Stimulated activated naive CD8-positive, alpha-beta T cell treated with anti-CD3 and anti-CD28 coated beads, Interleukin-15, Interleukin-2, amounts not matched to agents 100 ng/mL and 50 ng/mL, for 24 hours (primary cell): Measurements from ENCODE around the gene GGNBP2.
A peak's percentile ranks its signal among the peaks of the same experiment; 100 is the strongest.

Experiments
- H3K27ac Mint-ChIP-seq: one replicate; pipeline ENCODE4 v1.8.0; 2021; ENCODE audit warnings: mild to moderate bottlenecking, mixed read lengths
- H3K27me3 Mint-ChIP-seq: one replicate; pipeline ENCODE4 v1.8.0; 2021; ENCODE audit warnings: mixed read lengths
- H3K36me3 Mint-ChIP-seq: one replicate; pipeline ENCODE4 v1.8.0; 2021; ENCODE audit warnings: low read depth, mixed read lengths
- H3K4me1 Mint-ChIP-seq: one replicate; pipeline ENCODE4 v1.8.0; 2021; ENCODE audit warnings: low read depth, mixed read lengths
- H3K4me3 Mint-ChIP-seq: one replicate; pipeline ENCODE4 v1.8.0; 2021; ENCODE audit warnings: mild to moderate bottlenecking, mixed read lengths
- H3K9me3 Mint-ChIP-seq: one replicate; pipeline ENCODE4 v1.8.0; 2021; ENCODE audit warnings: mixed read lengths

Gene GGNBP2

GRCh38 chr17:36544307-36545076, at the start of gene GGNBP2:
Gene GGNBP2 (plus strand): TSS chr17:36544919. CDS start chr17:36545725, 806 bp downstream.
- Mint-ChIP-seq H3K27ac (peak within 1 kb of the TSS; percentile 98), H3K27me3 (no peaks in the 10 kb centered on the region), H3K4me3 (peak within 1 kb of the TSS; percentile 96), H3K4me1 (peaks cover 39% of the 10 kb centered on the region), H3K9me3 (no peaks in the 10 kb centered on the region), H3K36me3 (peaks cover 32% of the 10 kb centered on the region)

GRCh38 chr17:36495076-36495578, 49.6 kb upstream of the GGNBP2 start:
- Mint-ChIP-seq H3K27me3 (no peaks in the 10 kb centered on the region), H3K4me1 (peaks cover 20% of the 10 kb centered on the region), H3K36me3 (peaks cover 68% of the 10 kb centered on the region), H3K9me3 (no peaks in the 10 kb centered on the region), H3K4me3 (no peak overlapping the region), H3K27ac (peak overlapping the region; percentile 49)

- Mint-ChIP-seq H3K9me3 (no peaks in the 10 kb centered on the region), H3K4me1 (peaks cover 14% of the 10 kb centered on the region), H3K4me3 (no peak overlapping the region), H3K36me3 (peaks cover 62% of the 10 kb centered on the region), H3K27ac (no peak overlapping the region), H3K27me3 (no peaks in the 10 kb centered on the region)
Measured at GRCh38 chr17:36496018-36496789, 48.5 kb upstream of the GGNBP2 start.

GRCh38 chr17:36498155-36498554, 46.6 kb upstream of the GGNBP2 start:
- H3K4me3 Mint-ChIP-seq, result no peak overlapping the region
- H3K36me3 Mint-ChIP-seq, result peaks cover 60% of the 10 kb centered on the region
- H3K9me3 Mint-ChIP-seq, result no peaks in the 10 kb centered on the region
- H3K4me1 Mint-ChIP-seq, result no peaks in the 10 kb centered on the region
- H3K27ac Mint-ChIP-seq, result no peak overlapping the region
- no peaks in the 10 kb centered on the region for H3K27me3 Mint-ChIP-seq

GRCh38 chr17:36498560-36499300, 46.0 kb upstream of the GGNBP2 start:
- peak overlapping the region; percentile 40 for H3K27ac Mint-ChIP-seq
- no peak overlapping the region for H3K4me3 Mint-ChIP-seq
- H3K27me3 Mint-ChIP-seq, result no peaks in the 10 kb centered on the region
- peaks cover 56% of the 10 kb centered on the region for H3K36me3 Mint-ChIP-seq
- no peaks in the 10 kb centered on the region for H3K4me1 Mint-ChIP-seq
- H3K9me3 Mint-ChIP-seq, result no peaks in the 10 kb centered on the region

GRCh38 chr17:36500745-36501225, 43.9 kb upstream of the GGNBP2 start:
- Mint-ChIP-seq H3K27ac (no peak overlapping the region), H3K9me3 (no peaks in the 10 kb centered on the region), H3K27me3 (no peaks in the 10 kb centered on the region), H3K36me3 (peaks cover 54% of the 10 kb centered on the region), H3K4me1 (no peaks in the 10 kb centered on the region), H3K4me3 (no peak overlapping the region)

GRCh38 chr17:36501351-36501750, 43.4 kb upstream of the GGNBP2 start:
- H3K4me1 Mint-ChIP-seq, result no peaks in the 10 kb centered on the region
- peaks cover 54% of the 10 kb centered on the region for H3K36me3 Mint-ChIP-seq
- H3K27ac Mint-ChIP-seq, result no peak overlapping the region
- H3K9me3 Mint-ChIP-seq, result no peaks in the 10 kb centered on the region
- H3K4me3 Mint-ChIP-seq, result no peak overlapping the region
- H3K27me3 Mint-ChIP-seq, result no peaks in the 10 kb centered on the region

- Mint-ChIP-seq H3K4me1 (no peaks in the 10 kb centered on the region), H3K27ac (peak overlapping the region; percentile 67), H3K4me3 (no peak overlapping the region), H3K9me3 (no peaks in the 10 kb centered on the region), H3K27me3 (no peaks in the 10 kb centered on the region), H3K36me3 (peaks cover 60% of the 10 kb centered on the region)
Measured at GRCh38 chr17:36501963-36502362, 42.8 kb upstream of the GGNBP2 start.

GRCh38 chr17:36503456-36504155, 41.1 kb upstream of the GGNBP2 start:
- Mint-ChIP-seq H3K4me1 (no peaks in the 10 kb centered on the region), H3K4me3 (no peak overlapping the region), H3K27me3 (no peaks in the 10 kb centered on the region), H3K27ac (peak overlapping the region; percentile 38), H3K36me3 (peaks cover 59% of the 10 kb centered on the region), H3K9me3 (no peaks in the 10 kb centered on the region)

GRCh38 chr17:36504156-36504545, 40.6 kb upstream of the GGNBP2 start:
- H3K36me3 Mint-ChIP-seq, result peaks cover 59% of the 10 kb centered on the region
- H3K4me1 Mint-ChIP-seq, result no peaks in the 10 kb centered on the region
- no peaks in the 10 kb centered on the region for H3K27me3 Mint-ChIP-seq
- no peak overlapping the region for H3K4me3 Mint-ChIP-seq
- H3K9me3 Mint-ChIP-seq, result no peaks in the 10 kb centered on the region
- no peak overlapping the region for H3K27ac Mint-ChIP-seq

- Mint-ChIP-seq H3K27me3 (no peaks in the 10 kb centered on the region), H3K36me3 (peaks cover 65% of the 10 kb centered on the region), H3K9me3 (no peaks in the 10 kb centered on the region), H3K4me3 (no peak overlapping the region), H3K4me1 (no peaks in the 10 kb centered on the region), H3K27ac (no peak overlapping the region)
Measured at GRCh38 chr17:36505171-36505570, 39.5 kb upstream of the GGNBP2 start.

GRCh38 chr17:36506249-36506826, 38.4 kb upstream of the GGNBP2 start:
- Mint-ChIP-seq H3K4me3 (no peak overlapping the region), H3K36me3 (peaks cover 72% of the 10 kb centered on the region), H3K27ac (no peak overlapping the region), H3K9me3 (no peaks in the 10 kb centered on the region), H3K4me1 (no peaks in the 10 kb centered on the region), H3K27me3 (no peaks in the 10 kb centered on the region)

GRCh38 chr17:36506831-36507230, 37.9 kb upstream of the GGNBP2 start:
- no peaks in the 10 kb centered on the region for H3K4me1 Mint-ChIP-seq
- no peak overlapping the region for H3K27ac Mint-ChIP-seq
- H3K9me3 Mint-ChIP-seq, result no peaks in the 10 kb centered on the region
- H3K36me3 Mint-ChIP-seq, result peaks cover 69% of the 10 kb centered on the region
- H3K4me3 Mint-ChIP-seq, result no peak overlapping the region
- H3K27me3 Mint-ChIP-seq, result no peaks in the 10 kb centered on the region

- H3K36me3 Mint-ChIP-seq, result peaks cover 65% of the 10 kb centered on the region
- no peaks in the 10 kb centered on the region for H3K27me3 Mint-ChIP-seq
- no peak overlapping the region for H3K27ac Mint-ChIP-seq
- H3K9me3 Mint-ChIP-seq, result no peaks in the 10 kb centered on the region
- H3K4me1 Mint-ChIP-seq, result no peaks in the 10 kb centered on the region
- no peak overlapping the region for H3K4me3 Mint-ChIP-seq
Measured at GRCh38 chr17:36507266-36507665, 37.5 kb upstream of the GGNBP2 start.
